MM.1S (cell line): ENCODE results near the gene ZNF526.

Source experiments
- DNase-seq: peaks from one replicate; pipeline ENCODE4 v3.0.0-alpha.2; 2015
- H2AFZ ChIP-seq: fragments of 300-600 bp; sonication (generic); 2 replicates; pipeline ENCODE4 v1.6.0; 2016; ENCODE audit warnings: antibody characterized with exemption, low read length
- H3F3A ChIP-seq: fragments of 300-600 bp; sonication (generic); 2 replicates; pipeline ENCODE4 v1.6.1; 2016; ENCODE audit warnings: mild to moderate bottlenecking, antibody characterized with exemption, low read length, moderate library complexity, mixed read lengths; ENCODE audit not compliant: insufficient read depth
- H3K27ac ChIP-seq: fragments of 300-600 bp; sonication (generic); 2 replicates; pipeline ENCODE4 v1.5.1; 2016; ENCODE audit warnings: mild to moderate bottlenecking, low read length
- H3K27me3 ChIP-seq: fragments of 300-600 bp; sonication (generic); replicated peaks from 2 replicates; pipeline ENCODE4 v1.6.0; 2016; ENCODE audit warnings: low read length; ENCODE audit not compliant: insufficient read depth
- H3K36me3 ChIP-seq: fragments of 300-600 bp; sonication (generic); replicated peaks from 2 replicates; pipeline ENCODE4 v1.6.1; 2016; ENCODE audit warnings: mild to moderate bottlenecking, low read length, mixed read lengths; ENCODE audit not compliant: insufficient read depth
- H3K4me1 ChIP-seq: fragments of 300-600 bp; sonication (generic); 2 replicates; pipeline ENCODE4 v1.6.1; 2016; ENCODE audit warnings: low read length, mixed read lengths
- H3K4me2 ChIP-seq: fragments of 300-600 bp; sonication (generic); 2 replicates; pipeline ENCODE4 v1.6.0; 2016; ENCODE audit warnings: low read depth, low read length
- H3K4me3 ChIP-seq: fragments of 300-600 bp; sonication (generic); 2 replicates; pipeline ENCODE4 v1.5.1; 2016; ENCODE audit warnings: low read length, mixed read lengths
- H3K79me2 ChIP-seq: fragments of 300-600 bp; sonication (generic); 2 replicates; pipeline ENCODE4 v1.6.1; 2016; ENCODE audit warnings: mixed run types, low read length, mixed read lengths
- H3K9ac ChIP-seq: fragments of 300-600 bp; sonication (generic); 2 replicates; pipeline ENCODE4 v1.6.1; 2016; ENCODE audit warnings: low read length, mixed read lengths
- H3K9me2 ChIP-seq: fragments of 300-600 bp; sonication (generic); replicated peaks from 2 replicates; pipeline ENCODE4 v1.6.1; 2016; ENCODE audit warnings: mild to moderate bottlenecking, low read length, mixed read lengths; ENCODE audit not compliant: insufficient read depth
- H3K9me3 ChIP-seq: fragments of 300-600 bp; sonication (generic); replicated peaks from 2 replicates; pipeline ENCODE4 v1.6.1; 2016; ENCODE audit warnings: mild to moderate bottlenecking, low read length, mixed read lengths; ENCODE audit not compliant: insufficient read depth
- H4K20me1 ChIP-seq: fragments of 300-600 bp; sonication (generic); 2 replicates; pipeline ENCODE4 v1.6.1; 2016; ENCODE audit warnings: mild to moderate bottlenecking, low read length, moderate library complexity, mixed read lengths; ENCODE audit not compliant: insufficient read depth
- CTCF ChIP-seq: fragments of 300-600 bp; sonication (generic); IDR thresholded peaks from 2 replicates; pipeline ENCODE4 v1.5.1; 2016; ENCODE audit warnings: antibody characterized with exemption, low read length, mixed read lengths
- EZH2 ChIP-seq: fragments of 300-600 bp; sonication (generic); optimal IDR thresholded peaks from 2 replicates; pipeline ENCODE3; 2017; ENCODE audit warnings: low read depth, mild to moderate bottlenecking, antibody characterized with exemption, low read length, mixed read lengths
- EZH2phosphoT487 ChIP-seq: fragments of 300-600 bp; sonication (generic); IDR thresholded peaks from 2 replicates; pipeline ENCODE4 v1.6.1; 2018; ENCODE audit warnings: antibody characterized with exemption, low read length

The ZNF526 gene

GRCh38 chr19:42225718-42226292 lies 5.7 kb downstream of the ZNF526 start:
- Histone ChIP-seq H3K9ac (no peak overlapping the region), H4K20me1 (no peaks in the 10 kb centered on the region), H3K36me3 (no peaks in the 10 kb centered on the region; the same call in 1 of the 2 replicates), H2AFZ (no peak overlapping the region), H3F3A (no peaks in the 10 kb centered on the region), H3K4me3 (no peak overlapping the region), H3K27ac (no peak overlapping the region), H3K9me3 (no peaks in the 10 kb centered on the region), H3K4me2 (no peak overlapping the region), H3K79me2 (peaks cover 72% of the 10 kb centered on the region), H3K4me1 (no peaks in the 10 kb centered on the region), H3K27me3 (no peaks in the 10 kb centered on the region), H3K9me2 (no peaks in the 10 kb centered on the region)
- no peak for DNase-seq
- TF ChIP-seq EZH2 (no peak), EZH2phosphoT487 (no peak), CTCF (no peak)

GRCh38 chr19:42226886-42227285 lies 6.8 kb downstream of the ZNF526 start:
- H3K79me2 ChIP-seq = peaks cover 63% of the 10 kb centered on the region
- no peaks in the 10 kb centered on the region; the same call in 1 of the 2 replicates for H3K36me3 ChIP-seq
- H3K9me3 ChIP-seq = no peaks in the 10 kb centered on the region
- no peak overlapping the region for H3K4me2 ChIP-seq
- H3K4me1 ChIP-seq = no peaks in the 10 kb centered on the region
- DNase-seq = no peak
- H3K4me3 ChIP-seq = no peak overlapping the region
- no peak overlapping the region for H3K9ac ChIP-seq
- H3K27me3 ChIP-seq = no peaks in the 10 kb centered on the region
- H3K9me2 ChIP-seq = no peaks in the 10 kb centered on the region
- no peak overlapping the region for H2AFZ ChIP-seq
- no peak for TF ChIP-seq EZH2phosphoT487
- TF ChIP-seq EZH2 = no peak
- no peak for TF ChIP-seq CTCF
- no peak overlapping the region for H3K27ac ChIP-seq
- no peaks in the 10 kb centered on the region for H4K20me1 ChIP-seq
- no peaks in the 10 kb centered on the region for H3F3A ChIP-seq

- no peak overlapping the region for H3K4me3 ChIP-seq
- DNase-seq = no peak
- H3K4me1 ChIP-seq = no peaks in the 10 kb centered on the region
- H4K20me1 ChIP-seq = no peaks in the 10 kb centered on the region
- H3K27me3 ChIP-seq = no peaks in the 10 kb centered on the region
- H3K4me2 ChIP-seq = no peak overlapping the region
- no peak overlapping the region for H2AFZ ChIP-seq
- peaks cover 50% of the 10 kb centered on the region for H3K79me2 ChIP-seq
- H3K9me3 ChIP-seq = no peaks in the 10 kb centered on the region
- no peaks in the 10 kb centered on the region for H3K9me2 ChIP-seq
- H3K9ac ChIP-seq = no peak overlapping the region
- TF ChIP-seq EZH2phosphoT487 (no peak), CTCF (no peak), EZH2 (no peak)
- no peaks in the 10 kb centered on the region; the same call in 1 of the 2 replicates for H3K36me3 ChIP-seq
- H3F3A ChIP-seq = no peaks in the 10 kb centered on the region
- H3K27ac ChIP-seq = no peak overlapping the region
Measured at GRCh38 chr19:42228641-42229040, 8.5 kb downstream of the ZNF526 start.
